Activated B cell treated with CpG ODN at 0.5 μM for 24 hours (primary cell): Measurements from ENCODE around the gene TACO1. TPM values are rescaled to one million over a fixed set of nuclear protein-coding genes. Genes with fewer than 3 reads are reported as not detected.

Experiments
- ATAC-seq: fragments of 200-7000 bp; cut with Tn5 transposase; one replicate; pipeline ENCODE4 v1.10.0; 2021; ENCODE audit warnings: low read depth, mild to moderate bottlenecking, moderate library complexity
- CTCF ChIA-PET: fragments of 350-600 bp; sonication (Branson Sonifier 250); formaldehyde crosslinking; loops from one replicate; lab custom pipeline; 2021; ENCODE audit warnings: antibody characterized with exemption; lab: Charles Lee
- POLR2A ChIA-PET: fragments of 350-600 bp; sonication (Branson Sonifier 250); formaldehyde crosslinking; loops from one replicate; lab custom pipeline; 2021; ENCODE audit warnings: antibody characterized with exemption; lab: Charles Lee
- DNase-seq: peaks from one replicate; pipeline ENCODE4 v3.0.0; 2022
- H3K27ac Mint-ChIP-seq: one replicate; pipeline ENCODE4 v1.8.0; 2020; ENCODE audit warnings: mixed read lengths
- H3K27me3 Mint-ChIP-seq: one replicate; pipeline ENCODE4 v1.8.0; 2021; ENCODE audit warnings: mixed read lengths
- H3K36me3 Mint-ChIP-seq: one replicate; pipeline ENCODE4 v1.8.0; 2021; ENCODE audit warnings: low read depth, mixed read lengths
- H3K4me1 Mint-ChIP-seq: one replicate; pipeline ENCODE4 v1.8.0; 2021; ENCODE audit warnings: mixed read lengths
- H3K4me3 Mint-ChIP-seq: one replicate; pipeline ENCODE4 v1.8.0; 2020; ENCODE audit warnings: mild to moderate bottlenecking, mixed read lengths
- H3K9me3 Mint-ChIP-seq: one replicate; pipeline ENCODE4 v1.8.0; 2020; ENCODE audit warnings: mixed read lengths
- intact Hi-C: fragments of 100-400 bp; cut with micrococcal nuclease; formaldehyde crosslinking; loops from one replicate; pipeline ENCODE4 v1.15.1; 2024
- total RNA-seq: library from RNA; stranded (reverse); gene quantifications from 2 replicates; pipeline ENCODE4 v1.2.3, GENCODE V29; 2022
- TF ChIP-seq, protein P1 (sequence below): fragments of 200-600 bp; IDR thresholded peaks from one replicate; pipeline ENCODE4 v1.8.0; 2022; ENCODE audit warnings: antibody characterized with exemption, mild to moderate bottlenecking

TACO1 gene
- total RNA-seq, 1 donor from 2014 or later = 19.1 TPM

DNA sequence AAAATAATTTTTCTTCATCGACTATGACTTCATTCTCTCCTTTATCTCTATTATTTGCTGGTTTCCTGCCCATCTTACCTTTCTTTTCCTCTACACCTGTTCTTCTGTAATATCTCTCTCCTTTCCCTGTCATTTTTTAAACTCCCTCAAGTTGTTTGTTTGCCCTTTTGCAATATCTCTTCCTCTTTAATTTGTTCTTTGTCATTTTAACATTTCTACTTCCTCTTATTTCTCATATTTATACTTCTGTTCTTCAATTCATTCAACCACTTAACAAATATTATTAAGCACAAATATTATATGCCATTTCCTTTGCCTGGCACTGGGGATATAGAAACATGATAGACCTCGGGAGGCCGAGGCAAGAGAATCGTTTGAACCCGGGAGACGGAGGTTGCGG, 44.2 kb downstream of the TACO1 start:
- POLR2A ChIA-PET = no interaction called here
- Mint-ChIP-seq H3K36me3 (peaks cover 16% of the 10 kb centered on the region), H3K27ac (peak overlapping the region; percentile 90), H3K4me3 (no peak overlapping the region), H3K27me3 (no peaks in the 10 kb centered on the region), H3K9me3 (no peaks in the 10 kb centered on the region), H3K4me1 (peaks cover 50% of the 10 kb centered on the region)
- no peak for DNase-seq
- intact Hi-C loops = no loop called here
- no peak for ATAC-seq
- TF ChIP-seq, protein P1, sequence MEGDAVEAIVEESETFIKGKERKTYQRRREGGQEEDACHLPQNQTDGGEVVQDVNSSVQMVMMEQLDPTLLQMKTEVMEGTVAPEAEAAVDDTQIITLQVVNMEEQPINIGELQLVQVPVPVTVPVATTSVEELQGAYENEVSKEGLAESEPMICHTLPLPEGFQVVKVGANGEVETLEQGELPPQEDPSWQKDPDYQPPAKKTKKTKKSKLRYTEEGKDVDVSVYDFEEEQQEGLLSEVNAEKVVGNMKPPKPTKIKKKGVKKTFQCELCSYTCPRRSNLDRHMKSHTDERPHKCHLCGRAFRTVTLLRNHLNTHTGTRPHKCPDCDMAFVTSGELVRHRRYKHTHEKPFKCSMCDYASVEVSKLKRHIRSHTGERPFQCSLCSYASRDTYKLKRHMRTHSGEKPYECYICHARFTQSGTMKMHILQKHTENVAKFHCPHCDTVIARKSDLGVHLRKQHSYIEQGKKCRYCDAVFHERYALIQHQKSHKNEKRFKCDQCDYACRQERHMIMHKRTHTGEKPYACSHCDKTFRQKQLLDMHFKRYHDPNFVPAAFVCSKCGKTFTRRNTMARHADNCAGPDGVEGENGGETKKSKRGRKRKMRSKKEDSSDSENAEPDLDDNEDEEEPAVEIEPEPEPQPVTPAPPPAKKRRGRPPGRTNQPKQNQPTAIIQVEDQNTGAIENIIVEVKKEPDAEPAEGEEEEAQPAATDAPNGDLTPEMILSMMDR = no peak
- CTCF ChIA-PET = no interaction called here

DNA sequence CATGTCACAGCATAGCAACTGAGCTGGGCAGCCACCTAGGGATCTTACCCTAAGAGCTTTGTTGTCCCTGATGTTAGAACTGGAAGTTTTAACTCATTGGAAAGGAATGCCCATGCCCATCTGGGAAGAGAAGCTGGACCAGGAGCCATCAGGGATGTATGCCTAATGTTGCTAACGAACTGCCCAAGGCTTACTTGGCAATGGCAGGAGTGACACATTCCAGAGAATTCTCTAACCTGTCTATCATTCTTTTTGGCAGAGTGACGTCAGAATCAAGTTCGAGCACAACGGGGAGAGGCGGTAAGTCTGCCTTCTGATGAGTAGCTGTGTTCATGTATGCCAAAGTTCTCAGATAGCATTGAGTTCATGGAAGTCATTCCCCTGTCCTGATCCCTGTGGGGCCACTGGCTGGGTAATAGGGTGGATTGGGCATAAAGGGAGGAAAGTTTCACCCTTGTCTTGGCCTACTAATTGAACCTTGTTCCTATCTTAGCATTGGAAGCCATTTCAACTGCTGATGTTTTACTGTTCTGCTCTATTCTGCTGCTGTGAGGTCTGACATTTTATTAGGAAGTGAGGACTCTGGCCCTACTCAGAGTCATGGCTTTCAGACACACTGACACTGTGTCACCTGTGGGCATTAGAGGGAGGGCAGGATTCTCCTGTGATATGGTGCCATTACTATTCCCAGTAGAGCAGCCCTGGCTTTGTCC, 45.2 kb downstream of the TACO1 start:
- H3K4me3 Mint-ChIP-seq = peak overlapping the region; percentile 3
- no peaks in the 10 kb centered on the region for H3K9me3 Mint-ChIP-seq
- H3K36me3 Mint-ChIP-seq = peaks cover 18% of the 10 kb centered on the region
- H3K27me3 Mint-ChIP-seq = no peaks in the 10 kb centered on the region
- ATAC-seq (peak; percentile 86), DNase-seq (peak; percentile 18)
- ChIA-PET POLR2A (interaction anchor here (0.7 to 2.4 kb wide), 10 partner anchors 9 to 197 kb away, joined by 3 to 16 read pairs (median 6); partner anchors contain the start of genes CCDC47, DDX42, LIMD2 and MAP3K3), CTCF (interaction anchor here (0.9 to 1.4 kb wide), 3 partner anchors 16 to 220 kb away, joined by 3 to 4 read pairs (median 3); no protein-coding TSS in a partner anchor)
- TF ChIP-seq, protein P1 = no peak
- peaks cover 47% of the 10 kb centered on the region for H3K4me1 Mint-ChIP-seq
- intact Hi-C loops = loop anchor here (1.0 kb wide), 1 partner anchor 24 kb away; the partner anchor contains the start of gene MAP3K3
- peak overlapping the region; percentile 90 for H3K27ac Mint-ChIP-seq

DNA sequence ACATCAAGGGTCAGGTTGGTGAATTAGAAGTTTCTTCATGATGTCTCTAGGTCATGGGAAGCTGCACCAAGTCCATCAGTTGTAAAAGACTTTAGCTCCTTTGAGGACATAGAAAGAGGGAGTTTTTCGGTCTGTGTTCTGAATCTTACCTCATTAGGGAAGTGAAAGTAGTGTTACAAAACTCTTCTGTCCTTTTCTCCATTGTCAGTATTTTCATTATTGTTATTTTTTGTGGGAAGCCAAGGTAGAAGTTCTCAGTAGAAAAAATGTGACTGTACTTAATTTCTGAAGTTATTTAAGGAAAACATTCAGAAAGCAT, 45.8 kb downstream of the TACO1 start:
- peak overlapping the region; percentile 90 for H3K27ac Mint-ChIP-seq
- CTCF ChIA-PET = interaction anchor here (1.1 to 1.4 kb wide), 2 partner anchors 64 to 220 kb away, joined by 3 to 4 read pairs; no protein-coding TSS in a partner anchor
- peaks cover 19% of the 10 kb centered on the region for H3K36me3 Mint-ChIP-seq
- no peaks in the 10 kb centered on the region for H3K9me3 Mint-ChIP-seq
- POLR2A ChIA-PET = interaction anchor here (0.7 to 2.4 kb wide), 9 partner anchors 9 to 128 kb away, joined by 3 to 16 read pairs (median 6); partner anchors contain the start of genes CCDC47, DDX42, LIMD2 and MAP3K3
- ATAC-seq (peak; percentile 82), DNase-seq (no peak)
- peaks cover 46% of the 10 kb centered on the region for H3K4me1 Mint-ChIP-seq
- TF ChIP-seq, protein P1 = no peak
- no peaks in the 10 kb centered on the region for H3K27me3 Mint-ChIP-seq
- peak overlapping the region; percentile 3 for H3K4me3 Mint-ChIP-seq
- intact Hi-C loops = loop anchor here (1.0 kb wide), 1 partner anchor 24 kb away; the partner anchor contains the start of gene MAP3K3

DNA sequence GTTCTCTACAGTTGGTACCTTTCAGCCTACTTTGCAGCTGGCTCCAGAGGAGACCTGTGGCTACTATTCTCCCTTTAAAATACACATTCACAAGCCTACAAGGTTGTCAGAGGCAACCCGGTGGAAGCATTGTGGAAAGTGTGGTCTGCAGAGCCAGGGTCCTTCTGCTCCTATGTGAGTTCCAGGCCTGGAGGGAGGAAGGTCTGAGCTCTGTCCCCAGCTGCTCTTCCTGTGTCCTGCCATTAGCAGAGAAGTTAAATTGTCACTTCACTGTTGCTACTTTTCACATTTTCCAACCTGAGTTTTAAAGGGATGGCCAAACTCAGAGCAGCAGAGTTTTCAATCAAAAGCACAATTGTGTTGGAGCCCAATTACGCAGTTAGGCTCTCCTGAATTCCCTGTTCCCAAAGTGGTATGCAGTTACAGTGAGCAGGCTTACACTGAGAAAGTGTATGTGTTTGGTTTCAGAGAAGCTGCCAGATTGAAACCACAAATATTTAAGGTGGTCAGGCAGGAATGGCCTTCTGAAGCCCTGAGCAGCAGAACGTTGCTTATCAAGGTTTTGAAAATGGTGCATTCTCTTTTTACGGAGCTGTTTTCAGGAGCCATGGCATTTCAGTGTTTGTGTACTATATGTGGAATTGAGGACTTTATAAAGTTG, 46.5 kb downstream of the TACO1 start:
- Mint-ChIP-seq H3K27me3 (no peaks in the 10 kb centered on the region), H3K36me3 (peaks cover 20% of the 10 kb centered on the region), H3K4me3 (no peak overlapping the region), H3K4me1 (peaks cover 45% of the 10 kb centered on the region), H3K9me3 (no peaks in the 10 kb centered on the region), H3K27ac (no peak overlapping the region)
- ATAC-seq (no peak), DNase-seq (no peak)
- CTCF ChIA-PET = interaction anchor here (1.1 to 1.4 kb wide), 2 partner anchors 63 to 221 kb away, joined by 3 to 4 read pairs; no protein-coding TSS in a partner anchor
- POLR2A ChIA-PET = interaction anchor here (0.7 to 2.4 kb wide), 4 partner anchors 25 to 56 kb away, joined by 3 to 16 read pairs (median 14); partner anchors contain the start of genes LIMD2 and MAP3K3
- TF ChIP-seq, protein P1 = no peak
- intact Hi-C loops = no loop called here

DNA sequence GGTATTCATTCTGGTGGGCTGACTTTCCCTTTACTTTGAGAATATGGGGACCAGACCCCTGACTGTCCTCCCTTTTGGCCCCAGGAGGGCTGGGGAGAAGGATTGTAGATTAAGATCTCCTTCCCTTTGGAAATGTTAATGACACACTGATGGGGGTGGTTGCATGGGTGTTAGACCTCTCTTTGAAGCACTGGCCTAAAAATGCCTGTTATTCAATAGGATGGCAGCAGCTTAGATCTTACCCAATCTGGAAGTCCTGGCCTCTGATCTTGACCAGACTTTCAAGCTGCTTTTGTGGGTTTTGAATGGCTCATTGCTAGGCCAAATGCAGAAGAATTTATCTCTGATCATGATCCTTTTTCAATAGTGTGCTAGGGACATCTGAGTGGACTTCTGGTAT, 47.2 kb downstream of the TACO1 start:
- intact Hi-C loops = no loop called here
- peaks cover 45% of the 10 kb centered on the region for H3K4me1 Mint-ChIP-seq
- H3K4me3 Mint-ChIP-seq = no peak overlapping the region
- TF ChIP-seq, protein P1 = no peak
- no peaks in the 10 kb centered on the region for H3K27me3 Mint-ChIP-seq
- CTCF ChIA-PET = no interaction called here
- H3K36me3 Mint-ChIP-seq = peaks cover 28% of the 10 kb centered on the region
- no peaks in the 10 kb centered on the region for H3K9me3 Mint-ChIP-seq
- DNase-seq (no peak), ATAC-seq (no peak)
- POLR2A ChIA-PET = no interaction called here
- H3K27ac Mint-ChIP-seq = no peak overlapping the region
